H9 (cell line): ENCODE measurements around the gene DSTYK. TPM values are rescaled to one million over a fixed set of nuclear protein-coding genes. Genes with fewer than 3 reads are reported as not detected.

ENCODE experiments used
- DNase-seq: peaks from one replicate; pipeline ENCODE4 v3.0.0-alpha.2; 2017
- H2AFZ ChIP-seq: one replicate; pipeline ENCODE4 v1.6.1; 2013; ENCODE audit warnings: mild to moderate bottlenecking, low read length, control low read depth, moderate library complexity
- H2AK5ac ChIP-seq: 2 replicates; pipeline ENCODE4 v1.6.1; 2013; ENCODE audit warnings: low read length, control low read depth, mixed read lengths; ENCODE audit not compliant: insufficient read length
- H2BK120ac ChIP-seq: one replicate; pipeline ENCODE4 v1.6.1; 2013; ENCODE audit warnings: low read depth, mild to moderate bottlenecking, low read length, control low read depth, inconsistent platforms; ENCODE audit not compliant: poor library complexity, severe bottlenecking
- H2BK12ac ChIP-seq: 2 replicates; pipeline ENCODE4 v1.6.1; 2013; ENCODE audit warnings: low read length, control low read depth, mixed read lengths, low read depth; ENCODE audit not compliant: insufficient read length
- H2BK15ac ChIP-seq: 2 replicates; pipeline ENCODE4 v1.6.1; 2013; ENCODE audit warnings: low read depth, low read length, control low read depth
- H2BK20ac ChIP-seq: one replicate; pipeline ENCODE4 v1.6.1; 2013; ENCODE audit warnings: low read depth, mild to moderate bottlenecking, low read length, control low read depth, inconsistent platforms; ENCODE audit not compliant: poor library complexity, severe bottlenecking
- H2BK5ac ChIP-seq: 2 replicates; pipeline ENCODE4 v1.6.1; 2013; ENCODE audit warnings: low read length, control low read depth, mixed read lengths; ENCODE audit not compliant: insufficient read length
- H3K14ac ChIP-seq: 2 replicates; pipeline ENCODE4 v1.6.1; 2013; ENCODE audit warnings: low read length, control low read depth; ENCODE audit not compliant: insufficient read depth
- H3K18ac ChIP-seq: 2 replicates; pipeline ENCODE4 v1.6.1; 2013; ENCODE audit warnings: low read depth, mild to moderate bottlenecking, mixed read lengths, low read length, control low read depth; ENCODE audit not compliant: insufficient read length
- H3K23ac ChIP-seq: 2 replicates; pipeline ENCODE4 v1.6.1; 2013; ENCODE audit warnings: low read length, control low read depth, mixed read lengths, low read depth; ENCODE audit not compliant: insufficient read length
- H3K23me2 ChIP-seq: 2 replicates; pipeline ENCODE4 v1.6.1; 2013; ENCODE audit warnings: low read depth, mild to moderate bottlenecking, mixed read lengths, low read length, control low read depth; ENCODE audit not compliant: insufficient read length, poor library complexity, severe bottlenecking
- H3K27ac ChIP-seq: 2 replicates; pipeline ENCODE4 v1.5.1; 2013; ENCODE audit warnings: low read length, control low read depth, mixed read lengths, low read depth; ENCODE audit not compliant: insufficient read length
- H3K27me3 ChIP-seq: 2 replicates; pipeline ENCODE4 v1.6.1; 2013; ENCODE audit warnings: low read length, control low read depth, inconsistent platforms; ENCODE audit not compliant: insufficient read depth
- H3K4ac ChIP-seq: 2 replicates; pipeline ENCODE4 v1.6.1; 2013; ENCODE audit warnings: low read depth, mild to moderate bottlenecking, control low read depth, inconsistent platforms, low read length, moderate library complexity
- H3K4me1 ChIP-seq: 2 replicates; pipeline ENCODE4 v1.6.1; 2013; ENCODE audit warnings: low read length, control low read depth, inconsistent platforms; ENCODE audit not compliant: insufficient read depth
- H3K4me2 ChIP-seq: 2 replicates; pipeline ENCODE4 v1.6.1; 2013; ENCODE audit warnings: low read length, control low read depth, mixed read lengths; ENCODE audit not compliant: insufficient read length, insufficient read depth
- H3K56ac ChIP-seq: 2 replicates; pipeline ENCODE4 v1.6.1; 2013; ENCODE audit warnings: low read depth, mild to moderate bottlenecking, mixed read lengths, low read length, control low read depth; ENCODE audit not compliant: insufficient read length
- H3K79me1 ChIP-seq: 2 replicates; pipeline ENCODE4 v1.6.1; 2013; ENCODE audit warnings: low read depth, mild to moderate bottlenecking, moderate library complexity, low read length, control low read depth, inconsistent platforms; ENCODE audit not compliant: insufficient read depth, poor library complexity, severe bottlenecking
- H3K79me2 ChIP-seq: 2 replicates; pipeline ENCODE4 v1.6.1; 2013; ENCODE audit warnings: low read length, control low read depth, inconsistent platforms; ENCODE audit not compliant: insufficient read depth
- H3K9ac ChIP-seq: 2 replicates; pipeline ENCODE4 v1.6.1; 2013; ENCODE audit warnings: low read length, control low read depth, mixed read lengths; ENCODE audit not compliant: insufficient read length; ENCODE audit errors: extremely low read depth
- H3K9me3 ChIP-seq: one replicate; pipeline ENCODE4 v1.6.1; 2013; ENCODE audit warnings: low read depth, low read length, inconsistent platforms; ENCODE audit not compliant: control insufficient read depth
- H3T11ph ChIP-seq: one replicate; pipeline ENCODE4 v1.6.1; 2013; ENCODE audit warnings: mild to moderate bottlenecking, low read length, control low read depth, inconsistent platforms
- H4K20me1 ChIP-seq: one replicate; pipeline ENCODE4 v1.6.1; 2013; ENCODE audit not compliant: control insufficient read depth, insufficient read length, insufficient read depth
- H4K5ac ChIP-seq: 2 replicates; pipeline ENCODE4 v1.6.1; 2013; ENCODE audit warnings: low read depth, mild to moderate bottlenecking, mixed read lengths, low read length, control low read depth; ENCODE audit not compliant: insufficient read length
- H4K8ac ChIP-seq: replicated peaks from 2 replicates; pipeline ENCODE4 v1.6.1; 2013; ENCODE audit warnings: low read length, control low read depth, mixed read lengths, low read depth; ENCODE audit not compliant: insufficient read length
- H4K91ac ChIP-seq: 2 replicates; pipeline ENCODE4 v1.6.1; 2013; ENCODE audit warnings: low read depth, mild to moderate bottlenecking, moderate library complexity, mixed read lengths, low read length, control low read depth; ENCODE audit not compliant: insufficient read length
- H3K27ac Mint-ChIP-seq, 3 experiments: 2 replicates in 2 of 3; 3 replicates in 1 of 3; pipeline ENCODE4 v1.8.0; 2020 to 2021; ENCODE audit warnings: mixed read lengths in 3 of 3, mild to moderate bottlenecking in 1 of 3, moderate library complexity in 1 of 3
- H3K27me3 Mint-ChIP-seq: 2 replicates; pipeline ENCODE4 v1.8.0; 2021; ENCODE audit warnings: low read depth, mild to moderate bottlenecking, moderate library complexity, mixed read lengths
- H3K36me3 Mint-ChIP-seq, 3 experiments: 2 replicates in 2 of 3; 3 replicates in 1 of 3; pipeline ENCODE4 v1.8.0; 2020 to 2021; ENCODE audit warnings: low read depth in 3 of 3, mixed read lengths in 3 of 3; ENCODE audit not compliant: insufficient read depth in 1 of 3
- H3K4me1 Mint-ChIP-seq, 2 experiments: 2 replicates each; pipeline ENCODE4 v1.8.0; 2020; ENCODE audit warnings: mixed read lengths in 2 of 2
- H3K4me3 Mint-ChIP-seq, 2 experiments: 2 replicates in 1 of 2; 3 replicates in 1 of 2; pipeline ENCODE4 v1.8.0; 2020 to 2021; ENCODE audit warnings: mild to moderate bottlenecking in 2 of 2, mixed read lengths in 2 of 2, moderate library complexity in 1 of 2
- H3K9me3 Mint-ChIP-seq, 2 experiments: 2 replicates in 1 of 2; 3 replicates in 1 of 2; pipeline ENCODE4 v1.8.0; 2020; ENCODE audit warnings: mild to moderate bottlenecking in 2 of 2, mixed read lengths in 2 of 2, moderate library complexity in 1 of 2
- WGBS: extraction: QIAGEN DNeasy Blood & Tissue Kit; methylation state at CpG from one replicate; pipeline ENCODE4 v1.1.7; 2013; ENCODE audit warnings: missing lambda C conversion rate, low lambda C conversion rate, mixed read lengths; ENCODE audit not compliant: insufficient read length; ENCODE audit errors: extremely low coverage; 5-methylcytosine and 5-hydroxymethylcytosine counted together
- total RNA-seq: library from RNA; stranded (reverse); gene quantifications from 2 replicates; pipeline ENCODE4 v1.2.1, GENCODE V29; 2021
- TF ChIP-seq, protein P1 (sequence below): fragments of 200-600 bp; sonication (generic); conservative IDR thresholded peaks from 3 replicates; pipeline ENCODE4 v1.8.0; 2021; ENCODE audit warnings: antibody characterized with exemption, mild to moderate bottlenecking

DSTYK gene
- total RNA-seq, 1 experiment from 2014 or later = 8.5 TPM

DNA sequence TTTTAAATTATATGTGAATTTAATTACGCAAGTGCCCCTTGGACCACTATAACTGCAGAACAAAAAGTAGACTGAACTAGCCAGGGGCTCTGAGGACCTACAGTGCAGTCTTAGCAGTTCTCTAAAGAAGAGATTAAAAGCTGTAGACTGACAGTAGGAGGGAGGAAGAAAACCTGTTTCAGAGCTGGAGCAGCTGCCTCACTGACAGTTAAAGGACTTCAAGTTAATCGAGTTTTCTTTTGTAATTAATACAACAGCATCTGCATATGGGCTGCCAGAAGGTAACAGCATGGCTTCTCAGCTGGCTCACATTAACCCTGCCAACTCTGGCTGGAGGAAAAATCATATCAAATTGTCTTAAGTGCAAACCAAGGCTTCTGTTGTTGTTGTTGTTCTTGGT, 19.9 kb downstream of the DSTYK start:
- Histone ChIP-seq H4K20me1 (no peaks in the 10 kb centered on the region), H3K4me1 (peaks cover 21% of the 10 kb centered on the region; the same call in 1 of the 2 replicates)
- peak overlapping the region in 2 of 3 experiments; percentile 52 to 96; a peak in 3 of 7 replicates for H3K27ac Mint-ChIP-seq

More for the DNA sequence above, 19.9 kb downstream of the DSTYK start:
- no peak overlapping the region for H3T11ph ChIP-seq
- peak overlapping the region; percentile 11 for H3K4me2 ChIP-seq
- H3K9me3 ChIP-seq = no peaks in the 10 kb centered on the region
- no peaks in the 10 kb centered on the region; the same call in 1 of the 2 replicates for H3K27me3 Mint-ChIP-seq
- peak; percentile 39 for DNase-seq
- no peaks in the 10 kb centered on the region for H3K9me3 Mint-ChIP-seq
- H3K4me3 Mint-ChIP-seq = peak overlapping the region; percentile 16 to 58; a peak in 2 of 5 replicates
- peaks cover 3% of the 10 kb centered on the region; the same call in 1 of the 2 replicates for H3K79me2 ChIP-seq
- no peak overlapping the region for H2BK120ac ChIP-seq
- H3K4ac ChIP-seq = no peak overlapping the region
- no peak overlapping the region for H2BK5ac ChIP-seq
- H3K23ac ChIP-seq = no peak overlapping the region
- H4K91ac ChIP-seq = no peak overlapping the region
- H2BK12ac ChIP-seq = no peak overlapping the region
- TF ChIP-seq, protein P1, sequence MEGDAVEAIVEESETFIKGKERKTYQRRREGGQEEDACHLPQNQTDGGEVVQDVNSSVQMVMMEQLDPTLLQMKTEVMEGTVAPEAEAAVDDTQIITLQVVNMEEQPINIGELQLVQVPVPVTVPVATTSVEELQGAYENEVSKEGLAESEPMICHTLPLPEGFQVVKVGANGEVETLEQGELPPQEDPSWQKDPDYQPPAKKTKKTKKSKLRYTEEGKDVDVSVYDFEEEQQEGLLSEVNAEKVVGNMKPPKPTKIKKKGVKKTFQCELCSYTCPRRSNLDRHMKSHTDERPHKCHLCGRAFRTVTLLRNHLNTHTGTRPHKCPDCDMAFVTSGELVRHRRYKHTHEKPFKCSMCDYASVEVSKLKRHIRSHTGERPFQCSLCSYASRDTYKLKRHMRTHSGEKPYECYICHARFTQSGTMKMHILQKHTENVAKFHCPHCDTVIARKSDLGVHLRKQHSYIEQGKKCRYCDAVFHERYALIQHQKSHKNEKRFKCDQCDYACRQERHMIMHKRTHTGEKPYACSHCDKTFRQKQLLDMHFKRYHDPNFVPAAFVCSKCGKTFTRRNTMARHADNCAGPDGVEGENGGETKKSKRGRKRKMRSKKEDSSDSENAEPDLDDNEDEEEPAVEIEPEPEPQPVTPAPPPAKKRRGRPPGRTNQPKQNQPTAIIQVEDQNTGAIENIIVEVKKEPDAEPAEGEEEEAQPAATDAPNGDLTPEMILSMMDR = no peak
- H3K56ac ChIP-seq = no peak overlapping the region
- no peak overlapping the region for H2AFZ ChIP-seq
- H2BK20ac ChIP-seq = no peak overlapping the region
- H3K79me1 ChIP-seq = peaks cover 6% of the 10 kb centered on the region
- no peak overlapping the region for H3K9ac ChIP-seq
- no peak overlapping the region for H2AK5ac ChIP-seq
- no peak overlapping the region for H4K5ac ChIP-seq
- H3K27me3 ChIP-seq = no peaks in the 10 kb centered on the region
- H3K36me3 Mint-ChIP-seq = no peaks in the 10 kb centered on the region; a peak in 1 of 7 replicates
- H3K23me2 ChIP-seq = no peaks in the 10 kb centered on the region
- peaks cover 70 to 76% of the 10 kb centered on the region in 2 experiments for H3K4me1 Mint-ChIP-seq
- no peak overlapping the region for H3K14ac ChIP-seq
- no peak overlapping the region for H4K8ac ChIP-seq
- H2BK15ac ChIP-seq = no peak overlapping the region
- no CpG with 5 or more reads among the region's 2 CpGs for WGBS
- H3K27ac ChIP-seq = no peak overlapping the region
- H3K18ac ChIP-seq = no peak overlapping the region
